Right lobe of liver (tissue), 4 donors: ENCODE results near the gene DLL4.

Experiments used
- CTCF ChIP-seq, 4 donors: fragments of 200-600 bp in 3 of 4; fragments of 450-650 bp in 1 of 4; IDR thresholded peaks; one replicate each; pipeline versions ENCODE4 v1.5.1 to v1.8.0; 2016 to 2022; ENCODE audit warnings: antibody characterized with exemption in 4 of 4, mild to moderate bottlenecking in 2 of 4
- POLR2A ChIP-seq: fragments of 450-650 bp; IDR thresholded peaks from one replicate; pipeline ENCODE4 v1.6.1; 2017; ENCODE audit warnings: antibody characterized with exemption, mild to moderate bottlenecking
- donor health status: DM: no; HTN: no; CAD: no.
- donor health status: DM: no; HTN: no; CAD: no.
- donor health status: DM: no; HTN: yes; CAD: no.

- TF ChIP-seq POLR2A: no peak
- TF ChIP-seq CTCF (IDR thresholded peaks at IDR 0.05): no peak
These were observed 28.5 kb downstream of the DLL4 start for GRCh38 chr15:40957581-40958051.
